Fibroblast of the aortic adventitia (primary cell): ENCODE results near the gene CSRNP3. TPM values are rescaled to one million over a fixed set of nuclear protein-coding genes. Genes with fewer than 3 reads are reported as not detected.

Source experiments
- DNase-seq: peaks from one replicate; pipeline ENCODE4 v3.0.0-alpha.2; 2010; ENCODE audit warnings: low read depth
- H3K4me3 ChIP-seq: 2 replicates; pipeline ENCODE4 v1.5.1; 2011; ENCODE audit warnings: low read depth, mild to moderate bottlenecking, control low read depth, low read length, moderate library complexity
- CTCF ChIP-seq: IDR thresholded peaks from 2 replicates; pipeline ENCODE4 v1.5.1; 2011; ENCODE audit warnings: mild to moderate bottlenecking, low read length, control low read depth, inconsistent platforms; ENCODE audit not compliant: insufficient read depth
- total RNA-seq: library from RNA; depleted of rRNA; stranded (reverse); fragments of >200 nt; gene quantifications from 2 replicates; pipeline ENCODE4 v1.2.3, GENCODE V29; 2012; ENCODE audit warnings: low replicate concordance

The CSRNP3 gene
- total RNA-seq, 1 donor, result 2.3 TPM

- no peak for TF ChIP-seq CTCF
- no peak overlapping the region for H3K4me3 ChIP-seq
- DNase-seq, result no peak
Measured at GRCh38 chr2:165443511-165443910, 26.0 kb upstream of the CSRNP3 start.

GRCh38 chr2:165448406-165448805 lies 21.1 kb upstream of the CSRNP3 start:
- no peak overlapping the region for H3K4me3 ChIP-seq
- TF ChIP-seq CTCF, result no peak
- no peak for DNase-seq

GRCh38 chr2:165450156-165450555 lies 19.3 kb upstream of the CSRNP3 start:
- DNase-seq, result no peak
- no peak for TF ChIP-seq CTCF
- no peak overlapping the region for H3K4me3 ChIP-seq

GRCh38 chr2:165452327-165452726 lies 17.2 kb upstream of the CSRNP3 start:
- no peak for DNase-seq
- no peak for TF ChIP-seq CTCF
- H3K4me3 ChIP-seq, result no peak overlapping the region

GRCh38 chr2:165453561-165454094 lies 15.9 kb upstream of the CSRNP3 start:
- H3K4me3 ChIP-seq, result no peak overlapping the region
- no peak for TF ChIP-seq CTCF
- DNase-seq, result no peak

GRCh38 chr2:165454905-165455304 lies 14.6 kb upstream of the CSRNP3 start:
- H3K4me3 ChIP-seq, result no peak overlapping the region
- TF ChIP-seq CTCF, result no peak
- DNase-seq, result no peak

- no peak for TF ChIP-seq CTCF
- DNase-seq, result no peak
Measured at GRCh38 chr2:165456027-165456426, 13.5 kb upstream of the CSRNP3 start.

More at GRCh38 chr2:165456027-165456426, 13.5 kb upstream of the CSRNP3 start:
- no peak overlapping the region for H3K4me3 ChIP-seq
